A549 (cell line): ENCODE measurements around the gene NRG4.

ENCODE experiments used
- JUN ChIP-seq, 2 experiments: fragments of >200 bp; sonication (Bioruptor Twin); formaldehyde crosslinking; IDR thresholded peaks; 2 replicates in 1 of 2; 3 replicates in 1 of 2; pipeline ENCODE4 v1.6.1; 2016 to 2017
- KDM1A ChIP-seq: fragments of 200-600 bp; sonication (generic); IDR thresholded peaks from 2 replicates; pipeline ENCODE4 v1.6.1; 2016; ENCODE audit warnings: low read depth, mild to moderate bottlenecking

GRCh38 chr15:75902129-75902557 lies 110.1 kb downstream of the NRG4 start:
- no peak for TF ChIP-seq JUN (IDR thresholded peaks at IDR 0.05)
- TF ChIP-seq KDM1A: no peak
